ENCODE data around the gene QRICH2. TPM values are rescaled to one million over a fixed set of nuclear protein-coding genes. Genes with fewer than 3 reads are reported as not detected.

Gene QRICH2
- total and polyA plus RNA-seq, 8 donors, result 0.81 to 9.2 (median 1.7) TPM

GRCh38 chr17:76337413-76337777 lies 29.3 kb upstream of the QRICH2 start:
- H3K27ac ChIP-seq, result no peak overlapping the region
- H3K36me3 ChIP-seq, result peaks cover 0 to under 1% (median 0%) of the 10 kb centered on the region in 3 donors
- H3K9me3 ChIP-seq, result no peaks in the 10 kb centered on the region
- H3K4me3 ChIP-seq, result no peak overlapping the region
- no peaks in the 10 kb centered on the region for H3K27me3 ChIP-seq
- 91 to 96% methylated on average over 6 of the region's 6 CpGs for WGBS, 2 donors
- H3K4me1 ChIP-seq, result no peaks in the 10 kb centered on the region
- no peak for ATAC-seq
- peak in 1 of 6 donors; percentile 8 for DNase-seq
- intact Hi-C loops (cut with DNase I), result no loop called here
- no peak for TF ChIP-seq CTCF (IDR thresholded peaks at IDR 0.05)
- no peak for FAIRE-seq

GRCh38 chr17:76336756-76337412 lies 28.8 kb upstream of the QRICH2 start:
- Histone ChIP-seq H3K36me3 (no peaks in the 10 kb centered on the region), H3K27ac (no peak overlapping the region), H3K27me3 (no peaks in the 10 kb centered on the region), H3K4me3 (no peak overlapping the region), H3K9me3 (no peaks in the 10 kb centered on the region), H3K4me1 (no peaks in the 10 kb centered on the region)
- no peak for FAIRE-seq
- WGBS, 2 donors, result 89 to 92% methylated on average over 7 of the region's 7 CpGs
- ATAC-seq, result no peak
- TF ChIP-seq CTCF (IDR thresholded peaks at IDR 0.05), result no peak
- intact Hi-C loops (cut with DNase I), result no loop called here
- DNase-seq, result peak in 1 of 6 donors; percentile 2

- intact Hi-C loops (cut with DNase I), result no loop called here
- no peak overlapping the region for H3K4me3 ChIP-seq
- no peaks in the 10 kb centered on the region for H3K9me3 ChIP-seq
- WGBS, 2 donors, result 93% methylated on average over 9 of the region's 9 CpGs
- no peak overlapping the region for H3K27ac ChIP-seq
- no peaks in the 10 kb centered on the region for H3K27me3 ChIP-seq
- FAIRE-seq (no peak), DNase-seq (no peak), ATAC-seq (no peak)
- H3K36me3 ChIP-seq, result no peaks in the 10 kb centered on the region
- no peak for TF ChIP-seq CTCF (IDR thresholded peaks at IDR 0.05)
- peaks cover 0 to 6% (median 5%) of the 10 kb centered on the region in 3 donors for H3K4me1 ChIP-seq
Observed at GRCh38 chr17:76335716-76336381, 27.8 kb upstream of the QRICH2 start.

GRCh38 chr17:76333673-76334505 lies 25.8 kb upstream of the QRICH2 start:
- Histone ChIP-seq H3K4me1 (peaks cover 0 to 6% (median 6%) of the 10 kb centered on the region in 3 donors), H3K36me3 (peaks cover 0 to 11% (median 0%) of the 10 kb centered on the region in 3 donors), H3K27ac (no peak overlapping the region), H3K4me3 (no peak overlapping the region), H3K9me3 (no peaks in the 10 kb centered on the region), H3K27me3 (no peaks in the 10 kb centered on the region)
- DNase-seq (no peak), FAIRE-seq (no peak), ATAC-seq (no peak)
- no peak for TF ChIP-seq CTCF (IDR thresholded peaks at IDR 0.05)
- intact Hi-C loops (cut with DNase I), result no loop called here
- WGBS, 2 donors, result 88 to 90% methylated on average over 11 of the region's 11 CpGs

All from pancreas (tissue), 10 donors.